ENCODE measurements around the gene TMEM208.

TMEM208 gene

DNA sequence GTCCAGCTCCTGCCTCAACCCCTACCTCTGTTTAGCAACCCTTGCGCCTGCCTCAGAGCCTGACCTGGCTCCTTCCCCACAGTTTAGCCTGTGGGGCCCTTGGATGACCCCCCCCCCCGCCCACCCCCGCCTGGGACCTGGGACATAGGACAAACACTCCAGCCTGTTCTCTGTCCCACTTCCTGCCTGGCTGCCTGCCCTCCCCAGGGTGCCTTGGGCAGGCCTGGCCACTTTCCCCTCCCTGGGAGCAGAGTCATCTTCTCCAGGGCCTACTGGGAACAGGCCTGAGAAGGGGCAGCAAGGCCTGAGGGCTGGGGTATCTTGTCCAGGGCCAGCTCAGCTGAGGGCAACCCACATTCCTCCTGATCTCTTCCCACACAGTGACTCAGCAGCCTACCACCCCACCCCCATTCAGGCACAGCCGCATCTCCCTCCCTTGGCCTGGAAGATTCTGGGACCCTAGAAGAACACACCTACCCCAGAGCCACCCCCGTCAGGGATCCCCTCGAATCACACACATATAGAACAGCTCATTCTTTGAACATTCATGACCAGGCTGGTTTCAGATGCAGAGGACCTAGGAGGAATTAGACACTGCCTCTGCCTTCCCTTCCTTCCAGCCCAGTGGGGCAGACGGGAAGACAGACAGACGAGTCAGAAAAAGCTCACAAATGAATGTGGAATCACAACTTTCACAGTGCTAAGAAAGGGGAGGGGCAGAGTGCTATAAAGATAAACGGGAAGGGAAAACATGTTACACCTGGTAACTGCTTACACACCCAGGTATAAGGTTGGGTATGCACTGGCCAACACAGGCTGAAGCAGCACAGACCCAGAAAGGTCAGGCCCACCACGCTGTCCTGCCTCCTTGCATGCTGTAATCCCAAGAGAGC, 14.3 kb downstream of the TMEM208 start:
- no peak for DNase-seq (ENCODE audit: low read depth)
- H3K4me3 ChIP-seq (ENCODE audit: low read depth, low read length): no peak overlapping the region
- TF ChIP-seq POLR2A (IDR thresholded peaks at IDR 0.05; ENCODE audit: extremely low read depth, insufficient read length): no peak
- TF ChIP-seq, protein P1, sequence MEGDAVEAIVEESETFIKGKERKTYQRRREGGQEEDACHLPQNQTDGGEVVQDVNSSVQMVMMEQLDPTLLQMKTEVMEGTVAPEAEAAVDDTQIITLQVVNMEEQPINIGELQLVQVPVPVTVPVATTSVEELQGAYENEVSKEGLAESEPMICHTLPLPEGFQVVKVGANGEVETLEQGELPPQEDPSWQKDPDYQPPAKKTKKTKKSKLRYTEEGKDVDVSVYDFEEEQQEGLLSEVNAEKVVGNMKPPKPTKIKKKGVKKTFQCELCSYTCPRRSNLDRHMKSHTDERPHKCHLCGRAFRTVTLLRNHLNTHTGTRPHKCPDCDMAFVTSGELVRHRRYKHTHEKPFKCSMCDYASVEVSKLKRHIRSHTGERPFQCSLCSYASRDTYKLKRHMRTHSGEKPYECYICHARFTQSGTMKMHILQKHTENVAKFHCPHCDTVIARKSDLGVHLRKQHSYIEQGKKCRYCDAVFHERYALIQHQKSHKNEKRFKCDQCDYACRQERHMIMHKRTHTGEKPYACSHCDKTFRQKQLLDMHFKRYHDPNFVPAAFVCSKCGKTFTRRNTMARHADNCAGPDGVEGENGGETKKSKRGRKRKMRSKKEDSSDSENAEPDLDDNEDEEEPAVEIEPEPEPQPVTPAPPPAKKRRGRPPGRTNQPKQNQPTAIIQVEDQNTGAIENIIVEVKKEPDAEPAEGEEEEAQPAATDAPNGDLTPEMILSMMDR (IDR thresholded peaks at IDR 0.05; ENCODE audit: low read depth, low read length): no peak
- TF ChIP-seq, protein P2, sequence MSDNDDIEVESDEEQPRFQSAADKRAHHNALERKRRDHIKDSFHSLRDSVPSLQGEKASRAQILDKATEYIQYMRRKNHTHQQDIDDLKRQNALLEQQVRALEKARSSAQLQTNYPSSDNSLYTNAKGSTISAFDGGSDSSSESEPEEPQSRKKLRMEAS (IDR thresholded peaks at IDR 0.05; ENCODE audit: low read depth, low read length): no peak
- no peak for TF ChIP-seq MYC (IDR thresholded peaks at IDR 0.05; ENCODE audit: low read depth, low read length)

DNA sequence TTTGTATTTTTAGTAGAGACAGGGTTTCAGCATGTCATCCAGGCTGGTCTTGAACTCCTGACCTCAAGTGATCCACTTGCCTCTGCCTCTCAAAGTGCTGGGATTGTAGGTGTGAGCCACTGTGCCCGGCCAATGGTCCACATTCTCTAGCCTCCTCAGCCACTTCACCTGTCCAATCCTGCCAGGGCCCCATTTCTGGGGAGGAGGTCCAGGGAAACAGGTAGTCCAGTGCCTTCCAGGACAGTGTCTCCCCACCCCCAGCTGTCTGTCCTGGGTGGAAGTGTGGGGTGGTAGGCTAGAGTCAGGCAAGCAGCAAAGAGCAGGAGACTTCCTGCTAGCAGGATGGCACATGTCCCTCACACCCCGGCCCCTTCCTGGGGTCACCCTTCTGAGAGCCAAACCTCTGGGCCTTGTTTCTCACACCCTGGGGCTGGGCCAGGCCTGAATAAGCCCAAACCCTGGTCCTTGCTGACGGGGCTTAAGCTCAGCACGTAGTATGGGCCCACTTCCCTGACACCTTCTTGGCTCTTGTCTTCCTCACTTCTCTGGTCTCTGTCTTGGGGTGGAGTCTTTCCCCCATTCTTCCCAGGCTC, 15.3 kb downstream of the TMEM208 start:
- no peak overlapping the region for H3K4me3 ChIP-seq (ENCODE audit: low read depth, low read length)
- TF ChIP-seq POLR2A (IDR thresholded peaks at IDR 0.05; ENCODE audit: extremely low read depth, insufficient read length): no peak
- TF ChIP-seq, protein P1 (IDR thresholded peaks at IDR 0.05; ENCODE audit: low read depth, low read length): no peak
- no peak for TF ChIP-seq MYC (IDR thresholded peaks at IDR 0.05; ENCODE audit: low read depth, low read length)
- TF ChIP-seq, protein P2 (IDR thresholded peaks at IDR 0.05; ENCODE audit: low read depth, low read length): no peak
- no peak for DNase-seq (ENCODE audit: low read depth)

DNA sequence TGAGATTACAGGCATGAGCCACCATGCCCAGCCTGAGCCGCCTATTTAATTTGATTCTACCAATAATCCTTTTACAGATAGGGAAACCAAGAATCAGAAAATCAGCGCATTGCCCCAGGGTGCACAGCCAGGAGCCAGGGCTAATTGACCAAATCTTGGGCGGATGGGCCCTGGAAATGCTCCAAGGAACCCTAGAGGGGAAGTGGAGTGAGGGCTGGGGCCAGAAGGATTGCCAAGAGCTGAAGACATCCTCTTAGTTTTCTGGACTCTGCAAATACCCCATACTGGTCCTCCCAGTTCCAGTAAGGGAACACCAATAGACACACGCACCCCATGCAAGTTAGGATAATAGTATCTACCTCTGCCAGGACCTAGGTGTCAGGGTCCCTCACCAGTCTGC, 16.6 kb downstream of the TMEM208 start:
- H3K4me3 ChIP-seq (ENCODE audit: low read depth, low read length): peak overlapping the region; percentile 44
- TF ChIP-seq, protein P2 (IDR thresholded peaks at IDR 0.05; ENCODE audit: low read depth, low read length): no peak
- TF ChIP-seq POLR2A (IDR thresholded peaks at IDR 0.05; ENCODE audit: extremely low read depth, insufficient read length) (no peak), MYC (IDR thresholded peaks at IDR 0.05; ENCODE audit: low read depth, low read length) (no peak)
- TF ChIP-seq, protein P1 (IDR thresholded peaks at IDR 0.05; ENCODE audit: low read depth, low read length): no peak

DNA sequence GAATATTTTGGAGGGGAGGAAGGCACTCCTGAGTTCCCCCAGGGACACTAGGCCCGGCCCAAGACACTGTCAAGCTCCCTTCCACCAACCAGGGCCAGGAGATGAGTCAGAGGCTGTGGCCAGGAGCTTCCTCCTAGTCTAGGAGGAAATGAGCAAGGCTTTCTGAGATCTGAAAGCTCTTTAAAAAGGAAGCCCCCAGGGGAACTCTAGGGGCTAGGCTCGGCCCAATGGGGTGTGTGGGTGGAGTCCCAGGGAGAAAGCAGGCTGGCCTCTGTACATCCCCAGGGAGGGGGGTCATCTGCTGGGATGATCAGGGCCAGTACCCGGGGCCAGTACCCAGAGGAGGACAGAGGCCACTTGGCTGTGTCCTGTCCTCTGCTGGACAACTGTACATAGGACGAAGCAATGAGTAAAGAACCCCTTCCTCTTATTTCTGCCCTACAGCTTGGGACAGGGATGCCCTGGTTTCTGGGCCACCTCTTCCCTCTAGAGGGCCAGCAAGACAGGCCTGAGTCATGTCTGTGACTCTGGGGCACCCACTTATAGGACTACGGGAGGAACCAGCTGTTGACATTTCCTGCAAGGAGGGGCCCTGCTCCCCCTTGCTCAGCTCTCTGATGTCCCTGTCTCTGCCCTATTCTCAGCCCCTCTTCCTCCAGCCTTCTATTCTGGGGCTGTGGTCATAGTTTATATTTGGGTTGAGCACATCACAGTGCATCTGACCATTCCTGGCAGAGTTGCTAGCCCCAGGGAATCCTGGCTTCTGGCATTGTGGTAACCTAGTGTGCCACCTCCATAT, 17.7 kb downstream of the TMEM208 start:
- DNase-seq (ENCODE audit: low read depth): peak; percentile 98
- peak overlapping the region; percentile 86 for H3K4me3 ChIP-seq (ENCODE audit: low read depth, low read length)
- TF ChIP-seq, protein P2 (IDR thresholded peaks at IDR 0.05; ENCODE audit: low read depth, low read length): peak; percentile 21; the same call in 1 of the 2 replicates
- no peak for TF ChIP-seq MYC (IDR thresholded peaks at IDR 0.05; ENCODE audit: low read depth, low read length)

More for the DNA sequence above, 16.6 kb downstream of the TMEM208 start:
- no peak for DNase-seq (ENCODE audit: low read depth)

DNA sequence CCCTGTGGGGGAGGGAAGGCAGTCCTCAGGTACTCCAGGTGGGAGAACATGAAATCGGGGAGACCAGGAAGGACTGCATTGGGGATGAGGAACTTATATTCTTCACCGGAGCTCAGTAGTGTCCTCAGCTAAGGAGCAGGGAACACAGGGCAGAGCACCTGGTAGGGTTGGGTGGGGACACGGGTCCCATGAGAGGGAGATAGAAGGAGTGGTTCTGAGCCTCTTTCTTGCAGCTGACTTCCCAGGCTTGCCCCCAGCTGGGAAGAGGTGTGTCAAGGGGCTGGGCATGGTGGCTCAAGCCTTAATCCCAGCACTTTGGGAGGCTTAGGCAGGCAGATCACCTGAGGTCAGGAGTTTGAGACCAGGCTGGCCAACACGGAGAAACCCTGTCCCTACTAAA, 18.3 kb downstream of the TMEM208 start:
- TF ChIP-seq, protein P2 (IDR thresholded peaks at IDR 0.05; ENCODE audit: low read depth, low read length): no peak
- TF ChIP-seq MYC (IDR thresholded peaks at IDR 0.05; ENCODE audit: low read depth, low read length) (no peak), POLR2A (IDR thresholded peaks at IDR 0.05; ENCODE audit: extremely low read depth, insufficient read length) (no peak)
- TF ChIP-seq, protein P1 (IDR thresholded peaks at IDR 0.05; ENCODE audit: low read depth, low read length): no peak
- H3K4me3 ChIP-seq (ENCODE audit: low read depth, low read length): peak overlapping the region; percentile 86
- DNase-seq (ENCODE audit: low read depth): peak; percentile 45
